HG03280 (cell line): ENCODE results near the gene NAGLU.

ENCODE experiments used
- ATAC-seq: cut with Tn5 transposase; IDR thresholded peaks from one replicate; pipeline ENCODE4 v1.9.1; 2021; ENCODE audit warnings: mild to moderate bottlenecking, moderate library complexity; ENCODE audit not compliant: unreplicated experiment

The NAGLU gene

DNA sequence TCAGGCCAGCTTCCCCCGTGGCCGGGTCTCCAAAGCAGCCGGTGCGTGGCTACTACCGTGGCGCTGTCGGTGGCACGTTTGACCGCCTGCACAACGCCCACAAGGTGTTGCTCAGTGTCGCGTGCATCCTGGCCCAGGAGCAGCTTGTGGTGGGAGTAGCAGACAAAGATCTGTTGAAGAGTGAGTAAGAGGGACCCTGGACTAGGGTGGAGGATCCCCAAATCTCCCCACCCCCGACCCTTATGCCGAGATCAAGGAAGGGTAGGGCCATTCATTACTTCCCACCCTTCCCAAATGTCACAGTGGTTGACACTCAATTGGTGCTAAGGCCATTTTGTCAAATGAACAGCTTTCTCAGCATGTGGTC lies 27.1 kb downstream of the NAGLU start:
- no peak for ATAC-seq

DNA sequence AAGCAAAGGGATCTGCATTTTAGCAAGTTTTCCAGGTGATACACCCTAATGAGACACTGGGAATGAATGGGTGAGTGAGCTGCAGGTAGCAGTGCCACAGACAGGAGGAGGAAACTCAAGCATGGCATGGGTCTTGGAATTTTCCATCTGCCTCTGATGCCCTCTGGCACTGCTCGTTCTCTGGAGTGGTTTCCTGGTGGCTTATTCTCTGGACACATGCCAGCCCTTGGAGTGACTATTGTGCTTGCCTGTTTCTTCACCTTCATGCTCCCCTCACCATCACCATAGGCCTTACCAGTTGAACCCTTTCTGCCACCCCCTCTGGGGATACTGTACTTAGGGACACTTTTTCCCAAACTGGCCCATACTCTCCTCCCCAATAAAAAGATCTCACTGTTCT lies 27.5 kb downstream of the NAGLU start:
- ATAC-seq = no peak

GRCh38 chr17:42563950-42564349 lies 27.9 kb downstream of the NAGLU start:
- ATAC-seq = no peak

DNA sequence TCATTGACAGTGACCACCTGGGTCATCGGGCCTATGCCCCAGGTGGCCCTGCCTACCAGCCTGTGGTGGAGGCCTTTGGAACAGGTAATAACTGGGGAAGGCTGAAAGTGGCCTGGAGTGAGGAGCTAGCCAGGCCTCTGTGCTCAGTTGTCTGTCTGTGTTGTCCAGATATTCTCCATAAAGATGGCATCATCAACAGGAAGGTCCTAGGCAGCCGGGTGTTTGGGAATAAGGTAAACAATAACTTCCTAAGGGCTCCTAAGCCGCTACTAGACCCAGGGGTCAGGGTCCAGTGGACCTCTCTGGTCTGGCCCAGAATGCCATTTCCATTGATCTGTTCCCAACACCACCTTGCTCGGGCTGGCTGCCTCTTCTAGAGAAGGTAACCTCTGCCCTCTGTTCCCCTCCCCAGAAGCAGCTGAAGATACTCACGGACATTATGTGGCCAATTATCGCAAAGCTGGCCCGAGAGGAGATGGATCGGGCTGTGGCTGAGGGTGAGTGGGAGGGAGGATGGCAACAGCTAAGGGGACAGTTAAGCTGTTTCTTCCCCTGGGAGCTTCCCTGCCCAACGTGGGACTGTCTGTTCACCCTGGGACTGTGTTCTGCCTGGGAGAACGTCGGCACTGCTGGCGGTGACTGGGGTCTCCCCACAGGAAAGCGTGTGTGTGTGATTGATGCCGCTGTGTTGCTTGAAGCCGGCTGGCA lies 28.9 kb downstream of the NAGLU start:
- no peak for ATAC-seq

- ATAC-seq = no peak
Measured at GRCh38 chr17:42565523-42566214, 29.6 kb downstream of the NAGLU start.

DNA sequence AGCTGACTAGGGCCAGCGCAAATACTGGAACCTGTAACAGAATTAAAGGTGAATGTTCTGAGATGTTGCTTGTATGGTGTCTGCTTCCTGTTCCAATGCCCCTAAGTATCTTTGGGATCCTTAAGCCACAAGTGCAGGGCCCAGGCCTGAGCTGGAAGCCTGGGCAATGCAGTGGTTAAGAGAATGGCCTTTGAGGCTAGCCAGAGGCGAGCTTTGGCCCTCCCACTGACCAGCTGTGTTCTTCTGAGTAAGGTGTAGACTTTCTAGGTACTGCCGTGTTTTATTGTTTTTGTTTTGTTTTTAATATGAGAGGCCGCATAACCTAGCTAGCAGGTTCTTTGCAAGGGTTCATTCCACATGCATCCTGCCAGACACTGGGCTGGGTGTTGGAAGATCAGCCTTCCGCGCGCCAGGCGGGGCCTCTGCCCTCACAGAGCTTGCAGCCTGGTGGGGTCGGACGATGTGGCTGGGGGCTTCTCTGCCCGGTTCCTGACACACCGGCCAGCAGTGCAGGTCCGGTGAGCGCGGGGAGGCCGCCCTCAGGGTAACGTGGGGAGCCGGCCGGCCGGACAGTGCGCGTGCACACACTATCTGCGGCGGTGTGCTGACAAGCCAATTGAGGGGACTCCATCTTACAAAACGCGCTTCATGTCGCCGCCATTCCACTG lies 30.3 kb downstream of the NAGLU start:
- no peak for ATAC-seq

DNA sequence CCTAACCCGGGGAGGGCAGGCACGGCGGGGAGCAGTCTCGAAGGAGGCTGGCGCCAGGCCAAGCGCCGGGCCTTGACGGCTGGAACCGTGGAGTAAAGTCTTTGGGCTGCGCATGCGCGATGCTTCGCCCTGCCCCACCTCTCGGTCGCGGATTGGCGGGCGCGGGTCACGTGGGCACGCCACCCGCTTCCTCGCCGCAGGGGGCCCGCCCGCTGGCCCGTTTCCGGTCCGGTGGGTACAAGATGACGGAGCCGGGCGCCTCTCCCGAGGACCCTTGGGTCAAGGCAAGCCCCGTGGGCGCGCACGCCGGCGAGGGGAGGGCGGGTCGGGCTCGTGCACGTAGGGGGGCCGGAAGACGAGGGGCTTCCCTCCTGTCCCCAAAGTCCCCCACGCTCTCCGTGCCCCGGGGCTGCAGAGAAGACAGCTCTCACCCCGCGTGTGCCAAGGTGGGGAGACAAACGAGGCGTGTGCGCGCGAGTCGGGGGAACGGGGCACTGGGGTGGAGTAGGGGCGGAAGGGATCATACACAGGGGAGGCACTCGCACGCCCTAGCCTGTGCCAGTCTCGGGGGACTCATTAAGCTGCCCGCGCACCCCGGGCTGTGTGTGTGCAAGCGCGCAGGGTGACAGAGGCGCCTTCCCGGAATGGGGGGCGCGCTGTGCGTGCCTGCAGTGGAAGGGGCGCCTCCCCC lies 31.0 kb downstream of the NAGLU start, which contains the start of gene MLX:
Gene MLX (plus strand): TSS at position 218 of the 691 bp plus-strand sequence. CDS start 25 bp downstream, at position 243.
- ATAC-seq = no peak

GRCh38 chr17:42568341-42569111 lies 32.5 kb downstream of the NAGLU start:
- no peak for ATAC-seq

DNA sequence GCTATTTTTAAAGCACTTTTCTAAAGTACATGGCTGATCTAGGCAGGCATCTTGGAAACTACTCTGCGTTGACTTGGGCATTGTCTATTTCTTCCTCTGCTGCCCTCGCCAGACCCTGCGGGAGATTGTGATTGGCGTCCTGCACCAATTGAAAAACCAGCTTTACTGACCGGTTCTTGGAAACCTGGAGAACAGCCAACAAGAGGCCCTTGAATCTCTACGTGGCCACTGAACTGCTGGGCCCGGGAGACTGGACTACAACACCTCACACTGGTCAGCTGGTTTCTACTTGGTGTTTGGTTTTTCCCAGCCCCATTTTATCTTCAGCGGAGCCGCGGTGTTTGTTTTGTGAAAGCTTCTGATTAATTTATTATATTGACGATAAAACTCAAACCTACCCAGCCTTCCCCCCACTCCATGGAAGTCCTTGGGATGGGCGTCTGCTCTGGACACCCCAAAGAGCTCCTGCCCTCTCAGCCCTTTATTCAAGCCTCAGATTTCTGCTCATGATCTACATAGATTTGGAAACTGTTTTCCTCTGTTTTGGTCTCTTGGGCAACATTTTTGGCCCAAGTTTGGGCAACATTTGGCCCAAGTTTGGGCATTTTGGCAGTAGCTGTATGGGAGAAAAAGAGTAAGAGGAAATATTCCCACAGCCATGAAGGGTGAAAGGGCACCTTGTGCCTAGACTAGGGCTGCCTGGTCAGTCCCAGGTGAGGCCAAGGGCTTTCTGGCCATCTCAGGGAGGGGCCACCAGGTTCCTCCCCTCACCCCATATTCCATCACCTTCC lies 35.6 kb downstream of the NAGLU start:
- ATAC-seq = no peak

DNA sequence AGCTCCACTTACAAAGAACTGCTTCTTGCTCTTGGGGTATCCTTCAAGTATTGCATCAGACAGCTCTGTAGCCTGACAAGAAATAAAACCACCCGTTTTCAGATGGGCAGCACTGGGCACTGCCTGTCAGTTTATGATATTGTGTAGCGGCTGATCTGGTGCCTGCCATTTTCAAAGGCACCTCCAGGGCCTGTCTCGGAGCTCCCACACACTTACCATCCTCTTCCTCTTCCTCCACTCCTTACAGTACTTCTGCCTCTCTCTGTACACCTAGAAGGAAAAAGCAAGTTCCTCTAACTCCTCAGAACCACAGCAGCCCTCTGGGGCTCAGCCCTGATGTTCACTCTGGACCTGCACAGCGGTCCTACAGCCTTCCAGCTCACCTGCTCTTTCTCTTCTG lies 37.1 kb downstream of the NAGLU start:
- ATAC-seq = no peak

GRCh38 chr17:42574463-42574862 lies 38.4 kb downstream of the NAGLU start:
- no peak for ATAC-seq

DNA sequence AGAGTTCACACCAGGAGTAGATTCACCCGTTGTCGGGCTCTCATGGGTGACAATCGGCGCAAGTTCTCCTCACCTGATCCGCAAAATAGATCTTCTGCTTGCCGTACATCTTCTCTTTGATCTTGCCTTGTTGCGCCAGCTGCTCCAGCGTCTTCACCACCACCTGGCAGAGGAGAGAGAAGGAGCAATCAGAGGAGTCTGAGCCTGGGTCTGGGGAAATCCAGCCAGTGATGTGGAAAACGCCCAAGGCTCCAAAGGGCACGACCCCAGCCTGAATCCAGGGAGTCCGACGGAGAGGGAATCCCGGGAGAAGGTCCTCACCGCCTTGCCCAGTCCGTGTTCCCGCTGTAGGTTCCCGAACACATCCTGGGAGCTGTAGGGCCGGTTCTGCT lies 41.1 kb downstream of the NAGLU start:
- no peak for ATAC-seq

DNA sequence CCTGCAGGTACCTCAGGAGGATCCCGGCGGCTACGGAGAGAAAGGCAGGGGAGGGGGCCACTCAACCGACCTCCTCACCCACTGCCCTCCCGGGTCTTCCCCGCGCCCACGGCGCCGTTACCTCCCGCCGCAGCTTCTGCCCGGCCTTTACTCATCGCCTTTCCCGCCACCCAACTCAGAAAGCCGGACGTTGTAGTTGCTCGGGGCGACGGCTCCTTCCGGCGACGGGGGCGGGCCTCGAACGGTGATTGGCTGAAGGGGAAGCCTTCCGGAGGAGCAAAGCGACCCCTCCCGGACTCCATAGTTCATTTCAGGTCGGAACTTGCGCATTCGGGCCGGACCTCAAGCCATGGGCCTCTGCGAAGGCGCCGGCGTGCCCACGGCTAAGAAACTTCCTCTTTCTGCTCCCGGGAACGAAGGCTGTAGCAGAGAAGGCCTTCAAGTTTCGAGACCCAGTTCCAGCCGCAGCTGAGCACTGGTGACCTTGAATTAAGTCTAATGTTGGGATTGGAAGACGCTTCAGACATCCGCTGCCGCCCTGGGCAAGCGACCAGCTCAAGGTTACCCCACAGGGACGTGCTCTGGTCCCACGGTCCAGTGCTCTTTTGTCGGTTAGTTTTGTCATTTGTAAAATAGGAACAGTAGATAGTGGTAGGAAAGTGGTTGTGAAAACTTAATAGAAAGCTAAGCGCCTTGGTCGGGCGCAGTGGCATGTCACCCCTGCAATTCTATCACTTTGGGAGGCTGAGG lies 41.7 kb downstream of the NAGLU start, which contains the start of gene PSMC3IP:
Gene PSMC3IP (minus strand): TSS at position 198 of the 750 bp plus-strand sequence. CDS start 43 bp downstream, at position 155.
- peak; percentile 73 for ATAC-seq

GRCh38 chr17:42578282-42578869 lies 42.3 kb downstream of the NAGLU start:
- ATAC-seq = peak; percentile 60

DNA sequence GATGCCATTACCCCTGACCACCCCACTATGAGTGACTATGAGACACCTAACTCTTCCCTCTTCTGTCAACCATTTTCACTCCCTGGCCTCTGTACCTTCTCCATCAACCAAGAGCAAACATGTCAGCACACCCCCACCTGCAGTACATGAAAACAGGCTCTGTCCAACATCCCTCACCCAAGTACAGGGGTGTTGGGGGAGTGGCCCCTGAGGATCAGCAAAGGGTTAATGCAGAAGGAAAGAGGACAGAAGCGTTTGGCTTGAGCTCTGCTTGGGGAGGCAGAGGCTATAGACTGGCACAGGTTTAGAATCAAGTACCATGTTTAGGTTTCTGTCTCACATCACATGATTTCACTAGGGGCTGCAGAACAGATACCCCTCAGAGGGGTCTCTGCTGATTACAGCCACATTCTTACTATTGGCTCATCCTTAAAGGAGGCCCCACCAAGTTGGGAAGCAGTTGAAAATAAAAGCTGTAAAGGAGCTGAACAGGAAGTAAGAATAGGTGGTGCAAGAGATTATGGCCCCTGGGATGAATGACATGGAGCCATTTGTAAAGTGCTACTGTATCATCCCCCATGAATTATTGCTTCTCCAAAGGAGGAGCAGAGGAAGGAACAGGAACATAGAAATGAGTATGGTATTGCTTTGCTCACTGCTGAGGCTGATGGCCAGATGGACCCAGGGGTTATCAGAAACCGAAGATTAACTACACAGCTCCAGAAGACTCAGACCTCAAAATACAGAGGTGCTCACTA lies 43.9 kb downstream of the NAGLU start:
- ATAC-seq = no peak

DNA sequence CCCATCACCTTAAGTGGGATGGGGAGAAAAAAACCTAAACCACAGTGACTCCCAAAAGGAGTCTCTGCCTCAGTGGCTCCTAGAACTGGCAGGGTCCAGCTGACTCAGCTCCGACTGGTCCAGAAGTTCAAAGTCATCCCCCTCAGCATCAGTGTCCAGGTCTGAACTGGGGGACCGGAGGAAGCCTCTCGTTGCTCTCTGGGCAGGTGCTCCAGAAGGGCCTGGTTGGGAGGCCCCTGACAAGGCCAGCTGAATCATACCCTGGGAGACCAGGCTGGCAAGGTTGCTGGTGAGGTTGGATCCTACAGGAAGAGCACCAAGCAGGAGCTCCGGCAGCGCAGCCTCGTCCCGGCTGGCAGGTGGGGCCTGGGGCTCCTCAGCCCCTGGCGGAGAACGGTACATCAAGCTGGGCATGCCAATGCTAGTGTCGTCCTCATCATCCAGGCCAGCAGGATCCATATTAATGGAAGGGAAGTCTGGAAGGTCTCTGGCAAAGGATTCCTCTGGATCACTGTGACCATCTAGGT lies 45.8 kb downstream of the NAGLU start:
- no peak for ATAC-seq

DNA sequence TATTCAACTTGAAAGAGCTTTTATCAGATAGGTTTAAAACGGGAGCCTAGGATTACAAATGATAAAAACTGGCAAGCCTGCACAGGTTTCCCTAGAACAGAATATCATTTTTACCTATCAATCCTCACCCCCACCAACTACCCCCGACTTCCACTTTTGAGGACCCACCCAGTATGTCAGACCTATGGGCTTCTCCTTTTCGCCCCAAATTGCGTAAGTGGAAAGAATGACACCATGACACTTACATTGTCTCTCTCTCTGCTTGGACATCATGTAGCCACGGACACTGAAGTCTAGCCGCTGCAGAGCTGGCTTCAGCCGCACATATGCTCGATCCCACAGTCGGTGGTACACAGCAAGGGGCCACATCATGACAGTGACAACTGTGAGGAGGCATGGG lies 48.8 kb downstream of the NAGLU start:
- no peak for ATAC-seq

DNA sequence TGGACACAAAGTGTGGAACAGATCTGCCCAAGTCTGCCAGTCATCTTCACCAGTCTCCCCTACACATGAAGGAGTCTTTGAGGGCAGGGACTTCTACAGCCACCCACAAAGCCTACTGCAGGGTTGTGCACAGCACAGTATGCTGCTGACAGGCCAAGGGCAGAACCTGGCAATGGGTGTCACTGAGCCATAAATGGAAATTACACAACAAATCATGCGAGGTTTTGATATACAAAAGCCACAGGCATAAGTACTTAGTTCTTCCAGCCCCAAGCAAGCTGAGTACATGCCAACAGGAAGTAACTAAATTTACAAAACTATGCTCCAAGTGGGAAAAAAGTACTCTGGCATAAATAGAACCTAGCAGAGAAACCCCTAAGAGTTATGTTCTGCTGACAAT lies 49.3 kb downstream of the NAGLU start:
- ATAC-seq = no peak
